ENCODE results near the gene HCRTR1. TPM values are rescaled to one million over a fixed set of nuclear protein-coding genes. Genes with fewer than 3 reads are reported as not detected.

Gene HCRTR1
- total RNA-seq, 2 donors from 2014 or later, result not detected

DNA sequence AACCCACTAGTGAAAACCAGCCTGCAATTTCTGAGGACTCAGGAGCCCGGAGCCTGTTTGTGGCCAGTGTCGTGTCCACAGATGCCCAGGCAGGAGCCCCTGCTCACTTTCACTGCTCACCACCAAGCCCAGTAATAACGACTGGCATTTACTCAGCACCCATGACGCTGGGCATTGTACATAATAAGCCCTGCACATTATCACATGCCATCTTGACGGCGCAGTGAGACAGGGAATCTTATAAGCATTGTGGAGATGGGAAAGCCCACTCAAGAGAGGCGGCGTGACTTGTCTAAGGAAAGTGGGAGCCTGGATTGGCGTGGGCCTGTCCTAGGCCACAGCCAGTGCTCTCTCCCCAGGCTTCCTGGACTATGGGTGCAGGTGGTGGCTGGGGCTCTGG, 55.9 kb downstream of the HCRTR1 start:
- TF ChIP-seq CTCF (IDR thresholded peaks at IDR 0.05), result no peak
- ATAC-seq (ENCODE audit: insufficient number of reproducible peaks, low FRiP score, low read depth), result no peak
- Histone ChIP-seq H3K4me1 (ENCODE audit: control insufficient read depth in 1 of 2, low read depth in 2 of 2) (peaks cover 13 to 55% of the 10 kb centered on the region in 2 donors), H3K9me3 (no peaks in the 10 kb centered on the region), H3K27me3 (replicated peaks; ENCODE audit: insufficient read depth) (no peaks in the 10 kb centered on the region), H3K27ac (peak overlapping the region; percentile 70 to 80), H3K4me3 (no peak overlapping the region), H3K36me3 (peaks cover 7% of the 10 kb centered on the region)
- DNase-seq (ENCODE audit: low spot score), result no peak

DNA sequence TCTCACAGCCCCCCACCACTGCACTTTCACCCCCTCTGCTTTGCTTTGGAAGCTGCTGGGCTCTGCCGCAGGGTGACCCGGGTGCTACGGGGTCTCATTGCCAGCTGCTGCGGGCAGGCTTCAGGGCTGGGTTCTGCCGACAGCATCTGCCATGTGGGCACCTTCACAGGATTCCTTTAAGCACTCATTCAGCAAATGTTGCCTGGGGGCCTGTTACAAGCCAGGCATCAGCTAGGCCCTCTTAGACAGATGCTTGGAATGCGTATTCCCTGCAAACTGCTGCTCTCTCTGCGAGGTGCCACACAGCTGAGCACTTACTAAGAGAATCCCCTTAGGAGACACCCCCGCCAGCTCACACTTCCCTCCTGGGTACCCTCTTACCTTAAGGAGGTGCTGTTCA, 57.1 kb downstream of the HCRTR1 start:
- Histone ChIP-seq H3K4me1 (ENCODE audit: control insufficient read depth in 1 of 2, low read depth in 2 of 2) (peaks cover 9 to 47% of the 10 kb centered on the region in 2 donors), H3K36me3 (peaks cover 13% of the 10 kb centered on the region), H3K9me3 (no peaks in the 10 kb centered on the region), H3K27ac (no peak overlapping the region), H3K4me3 (no peak overlapping the region), H3K27me3 (replicated peaks; ENCODE audit: insufficient read depth) (no peaks in the 10 kb centered on the region)
- no peak for TF ChIP-seq CTCF (IDR thresholded peaks at IDR 0.05)
- ATAC-seq (ENCODE audit: insufficient number of reproducible peaks, low FRiP score, low read depth) (no peak), DNase-seq (ENCODE audit: low spot score) (no peak)

DNA sequence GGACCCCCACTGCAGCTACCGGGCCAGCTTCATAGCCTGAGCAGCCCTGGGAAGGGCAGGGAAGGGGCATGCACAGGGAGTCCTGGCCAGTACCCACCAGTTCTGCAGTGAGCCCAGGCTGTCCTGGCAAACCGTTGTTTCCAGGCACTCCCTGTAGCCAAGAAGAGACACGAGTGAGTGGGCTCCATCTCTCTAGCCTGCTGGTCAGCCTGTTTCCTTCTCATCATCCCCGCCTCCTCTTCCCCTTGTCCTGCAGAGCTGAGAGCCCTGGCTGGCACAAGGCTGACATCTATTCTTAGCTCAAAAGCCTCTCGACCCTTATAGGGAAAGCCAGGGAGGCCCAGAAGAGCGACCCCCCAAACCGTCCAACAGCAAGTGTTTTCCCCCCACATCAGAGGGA, 57.7 kb downstream of the HCRTR1 start:
- no peak for ATAC-seq (ENCODE audit: insufficient number of reproducible peaks, low FRiP score, low read depth)
- no peak overlapping the region for H3K27ac ChIP-seq
- TF ChIP-seq CTCF (IDR thresholded peaks at IDR 0.05), result no peak

GRCh38 chr1:31675756-31676155, 58.3 kb downstream of the HCRTR1 start:
- ATAC-seq (ENCODE audit: insufficient number of reproducible peaks, low FRiP score, low read depth), result no peak
- no peak for DNase-seq (ENCODE audit: low spot score)
- H3K4me3 ChIP-seq, result no peak overlapping the region
- H3K27me3 ChIP-seq (replicated peaks; ENCODE audit: insufficient read depth), result no peaks in the 10 kb centered on the region
- H3K4me1 ChIP-seq (ENCODE audit: control insufficient read depth in 1 of 2, low read depth in 2 of 2), result peaks cover 4 to 40% of the 10 kb centered on the region in 2 donors
- no peaks in the 10 kb centered on the region for H3K9me3 ChIP-seq
- no peak for TF ChIP-seq CTCF (IDR thresholded peaks at IDR 0.05)
- H3K27ac ChIP-seq, result no peak overlapping the region
- H3K36me3 ChIP-seq, result peaks cover 25% of the 10 kb centered on the region

More for the DNA sequence above, 57.7 kb downstream of the HCRTR1 start:
- H3K4me1 ChIP-seq (ENCODE audit: control insufficient read depth in 1 of 2, low read depth in 2 of 2), result peaks cover 9 to 42% of the 10 kb centered on the region in 2 donors
- peaks cover 19% of the 10 kb centered on the region for H3K36me3 ChIP-seq
- H3K9me3 ChIP-seq, result no peaks in the 10 kb centered on the region
- no peak for DNase-seq (ENCODE audit: low spot score)
- H3K27me3 ChIP-seq (replicated peaks; ENCODE audit: insufficient read depth), result no peaks in the 10 kb centered on the region
- H3K4me3 ChIP-seq, result no peak overlapping the region

Other genes starting within 250 kb of the HCRTR1 start
- gene FABP3, start 244.6 kb upstream of the HCRTR1 start, total RNA-seq, result 10 to 100 TPM; 19.2 to 28.6 TPM
- gene SERINC2, start 204.5 kb upstream of the HCRTR1 start, total RNA-seq, result 10 to 100 TPM in 1 of 2 donors, 1 to 10 TPM in 1; 7.6 to 12.3 TPM
- 1,000 to 10,000 TPM in 1 of 2 donors, 100 to 1,000 TPM in 1; 581 to 1,250 TPM for gene TINAGL1, start 41.2 kb upstream of the HCRTR1 start, total RNA-seq
- gene PEF1, start 27.2 kb downstream of the HCRTR1 start, total RNA-seq, result 10 to 100 TPM; 69.2 to 99.5 TPM
- 100 to 1,000 TPM; 183 to 323 TPM for gene COL16A1, start 86.3 kb downstream of the HCRTR1 start, total RNA-seq
- gene ADGRB2, start 146.7 kb downstream of the HCRTR1 start, total RNA-seq, result 1 to 10 TPM; 1.5 TPM
- gene SPOCD1, start 198.3 kb downstream of the HCRTR1 start, total RNA-seq, result 10 to 100 TPM in 1 of 2 donors, 1 to 10 TPM in 1; 6.6 to 10.6 TPM